NCI-H460 (cell line): ENCODE results near the gene PTBP3. TPM values are rescaled to one million over a fixed set of nuclear protein-coding genes. Genes with fewer than 3 reads are reported as not detected.
"Not testable (repeated sequence)": the region's sequence is repeated elsewhere in the genome, so short reads cannot be mapped to it uniquely, and the experiment has no call there.

Experiments used
- DNase-seq: peaks from one replicate; pipeline ENCODE4 v3.0.0-alpha.2; 2016; ENCODE audit warnings: low read depth; ENCODE audit errors: extremely low read depth
- total RNA-seq: library from RNA; depleted of rRNA; stranded (reverse); fragments of >200 nt; shearing (Covaris generic); gene quantifications from 2 replicates; pipeline ENCODE4 v1.2.3, GENCODE V29; 2014

The PTBP3 gene
- total RNA-seq, 1 experiment from 2014 or later = 79.9 TPM

DNA sequence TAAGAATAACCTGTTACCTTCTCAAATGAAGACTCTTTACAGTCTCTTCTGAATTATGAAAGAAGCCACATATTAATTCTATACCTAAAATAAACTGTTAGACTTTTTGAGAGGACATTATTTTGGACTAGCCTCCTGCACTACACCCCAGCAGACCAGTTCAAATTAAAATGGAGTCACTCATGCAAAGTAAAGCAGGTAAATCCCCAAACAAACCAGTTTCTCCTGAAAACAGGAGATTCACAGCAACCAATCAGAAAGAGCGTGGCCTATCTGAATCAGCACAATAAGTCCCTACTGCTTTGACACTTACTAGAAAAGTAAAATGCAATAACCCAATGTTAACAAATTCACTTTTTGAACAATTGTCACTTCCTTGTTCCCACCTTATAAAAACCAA is 58.8 kb downstream of the PTBP3 start:
- no peak for DNase-seq

DNA sequence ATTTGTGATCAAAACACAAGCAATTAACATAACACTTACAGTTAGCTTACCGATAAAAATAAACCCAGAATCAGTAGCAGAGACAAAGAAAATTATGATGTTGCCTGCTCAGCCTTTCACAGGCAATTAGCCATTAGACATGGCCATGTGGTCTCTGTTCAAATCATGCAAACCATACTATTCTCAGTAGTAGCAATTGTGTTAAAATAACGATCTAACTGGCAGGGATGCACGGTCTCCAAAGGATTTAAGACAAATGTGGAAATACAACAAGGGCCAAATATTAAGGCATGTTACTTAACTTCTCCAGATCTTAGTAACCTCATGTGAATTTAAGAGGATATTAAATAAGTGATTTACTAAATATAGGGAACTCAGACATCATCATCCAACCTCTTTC is 59.5 kb downstream of the PTBP3 start:
- no peak for DNase-seq

GRCh38 chr9:112271466-112272098 is 61.8 kb downstream of the PTBP3 start:
- DNase-seq = no peak

GRCh38 chr9:112268413-112268812 is 65.0 kb downstream of the PTBP3 start:
- no peak for DNase-seq

DNA sequence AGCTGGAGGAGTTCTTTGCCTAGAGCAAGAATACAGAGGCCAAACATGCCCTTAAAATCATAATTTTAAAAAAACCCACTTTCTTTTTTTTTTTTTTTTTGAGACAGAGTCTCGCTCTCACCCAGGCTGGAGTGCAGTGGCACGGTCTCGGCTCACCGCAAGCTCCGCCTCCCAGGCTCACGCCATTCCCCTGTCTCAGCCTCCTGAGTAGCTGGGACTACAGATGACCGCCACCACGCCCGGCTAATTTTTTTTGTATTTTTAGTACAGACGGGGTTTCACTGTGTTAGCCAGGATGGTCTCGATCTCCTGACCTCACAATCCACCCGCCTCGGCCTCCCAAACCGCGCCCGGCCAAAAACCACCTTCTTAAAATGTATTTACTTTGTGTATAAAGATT is 66.3 kb downstream of the PTBP3 start:
- not testable (repeated sequence) for DNase-seq

DNA sequence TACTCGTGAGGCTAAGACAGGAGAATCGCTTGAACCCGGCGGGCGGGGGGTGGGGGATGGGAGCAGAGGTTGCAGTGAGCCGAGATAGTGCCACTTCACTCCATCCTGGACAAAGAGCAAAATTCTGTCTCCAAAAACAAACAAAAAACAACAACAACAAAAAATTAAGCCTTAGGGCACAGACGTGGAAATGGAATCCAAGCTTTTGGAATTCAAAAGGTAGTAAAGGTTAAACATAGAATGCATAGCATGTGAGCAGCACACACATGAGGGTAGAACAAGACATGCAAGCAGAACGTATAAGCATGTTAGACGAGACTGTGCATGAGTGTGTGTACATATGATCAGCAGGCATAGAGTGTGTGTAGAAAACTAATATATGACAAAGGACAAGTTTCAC is 68.0 kb downstream of the PTBP3 start:
- DNase-seq = no peak

- DNase-seq = no peak
Measured at GRCh38 chr9:112262577-112262976, 70.8 kb downstream of the PTBP3 start.

DNA sequence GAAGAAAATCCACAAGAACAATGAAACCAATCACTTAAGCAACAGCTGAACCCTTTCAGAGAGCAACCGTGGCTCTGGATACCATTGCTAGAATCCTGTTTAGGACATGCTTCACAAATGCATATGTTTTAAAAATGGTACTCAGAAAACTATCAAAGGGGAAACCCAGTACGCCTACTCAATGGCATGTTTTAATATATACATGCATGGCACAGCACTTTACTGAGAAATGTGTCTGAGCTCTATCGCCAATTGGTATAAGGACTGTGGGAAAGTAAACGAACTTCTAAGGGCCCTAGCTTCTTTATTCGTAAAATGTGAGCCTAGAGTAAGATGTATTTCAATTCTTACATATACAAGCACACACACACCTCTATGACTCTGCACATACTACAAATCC is 72.3 kb downstream of the PTBP3 start:
- no peak for DNase-seq

- DNase-seq = no peak
Measured at GRCh38 chr9:112258106-112258505, 75.3 kb downstream of the PTBP3 start.

DNA sequence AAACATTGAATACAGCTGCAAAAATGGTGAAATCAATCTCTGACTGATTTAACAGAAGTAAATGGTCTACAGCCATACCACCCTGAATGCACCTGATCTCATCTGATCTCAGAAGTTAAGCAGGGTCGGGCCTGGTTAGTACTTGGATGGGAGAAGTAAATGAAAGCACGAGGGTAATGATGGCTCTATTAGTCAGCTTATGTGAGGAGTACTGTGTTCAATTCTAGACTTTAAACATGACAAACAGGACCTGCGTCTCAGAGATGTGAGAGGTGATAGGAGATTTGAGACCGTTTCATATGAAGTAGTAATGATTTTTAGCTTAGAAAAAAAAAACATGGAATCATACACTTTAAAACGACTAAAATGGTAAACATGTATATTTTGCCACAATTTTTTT is 81.2 kb downstream of the PTBP3 start:
- no peak for DNase-seq

- DNase-seq = no peak
Measured at GRCh38 chr9:112249277-112249676, 84.1 kb downstream of the PTBP3 start.

GRCh38 chr9:112248722-112249121 is 84.7 kb downstream of the PTBP3 start:
- DNase-seq = no peak

GRCh38 chr9:112247090-112247489 is 86.3 kb downstream of the PTBP3 start:
- DNase-seq = no peak

DNA sequence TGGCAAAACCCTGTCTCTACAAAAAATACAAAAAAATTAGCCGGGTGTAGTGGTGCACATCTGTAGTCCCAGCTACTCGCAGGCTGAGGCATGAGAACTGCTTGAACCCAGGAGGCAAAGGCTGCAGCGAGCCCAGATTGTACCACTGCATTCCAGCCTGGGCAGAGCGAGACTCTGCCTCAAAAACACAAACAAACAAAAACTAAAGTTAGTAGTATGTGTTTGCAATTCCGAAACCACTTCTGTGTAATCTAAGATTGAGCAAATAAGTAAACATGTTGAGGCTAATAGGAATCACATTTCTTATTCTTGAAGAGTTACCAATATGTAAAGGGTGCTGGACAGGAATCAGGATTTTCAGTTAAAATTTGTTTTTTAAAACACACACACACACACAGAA is 88.3 kb downstream of the PTBP3 start:
- no peak for DNase-seq

- DNase-seq = no peak
Measured at GRCh38 chr9:112242147-112242804, 91.1 kb downstream of the PTBP3 start.

DNA sequence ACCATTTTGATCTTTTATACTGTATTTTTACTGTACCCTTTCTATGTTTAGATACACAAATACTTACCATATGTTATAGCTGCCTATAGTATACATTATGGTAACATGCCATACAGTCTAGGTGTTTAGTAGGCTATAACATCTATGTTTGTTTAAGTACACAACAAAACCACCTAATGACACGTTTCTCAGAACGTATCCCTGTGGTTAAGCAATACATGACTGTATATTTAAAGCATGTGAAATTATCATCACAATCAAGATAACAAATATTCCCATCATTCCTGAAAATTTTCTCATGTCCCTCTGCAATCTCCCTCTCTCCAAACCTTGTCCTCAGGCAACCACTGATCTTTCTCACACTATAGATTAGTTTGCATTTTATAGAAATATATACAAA is 91.9 kb downstream of the PTBP3 start:
- no peak for DNase-seq

GRCh38 chr9:112239708-112240107 is 93.7 kb downstream of the PTBP3 start:
- no peak for DNase-seq

DNA sequence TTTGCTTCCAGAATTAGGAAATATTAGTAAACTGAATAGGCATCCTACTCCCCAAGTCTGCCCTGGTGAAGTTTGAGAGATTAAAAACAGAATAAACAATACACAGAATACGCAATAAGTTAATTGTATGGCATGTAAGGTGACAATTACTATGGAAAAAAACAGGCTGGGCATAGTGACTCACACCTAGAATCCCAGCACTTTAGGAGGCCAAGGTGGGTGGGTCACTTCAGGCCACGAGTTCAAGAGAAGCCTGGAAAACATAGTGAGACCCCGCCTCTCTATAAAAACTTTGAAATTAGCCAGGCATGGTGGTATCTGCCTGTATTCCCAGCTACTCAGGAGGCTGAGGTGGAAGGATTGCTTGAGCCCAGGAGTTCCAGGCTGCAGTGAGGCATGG is 94.1 kb downstream of the PTBP3 start:
- no peak for DNase-seq

GRCh38 chr9:112234779-112235178 is 98.6 kb downstream of the PTBP3 start:
- no peak for DNase-seq

- DNase-seq = no peak
Measured at GRCh38 chr9:112233769-112234168, 99.7 kb downstream of the PTBP3 start.

GRCh38 chr9:112232233-112232632 is 101.2 kb downstream of the PTBP3 start:
- DNase-seq = no peak

- DNase-seq = no peak
Measured at GRCh38 chr9:112226091-112226490, 107.3 kb downstream of the PTBP3 start.
